Lower leg skin (tissue), 4 donors: Measurements from ENCODE around the gene ZNF557. TPM values are rescaled to one million over a fixed set of nuclear protein-coding genes. Genes with fewer than 3 reads are reported as not detected.

Source experiments
- DNase-seq, 2 donors: peaks; one replicate each; pipeline ENCODE4 v3.0.0-alpha.2; 2019; ENCODE audit warnings: low spot score in 2 of 2
- H3K4me3 ChIP-seq: fragments of 200-600 bp; sonication (generic); 2 replicates; pipeline ENCODE4 v1.5.1; 2017; ENCODE audit warnings: mild to moderate bottlenecking, low read depth; ENCODE audit not compliant: poor library complexity, severe bottlenecking
- POLR2A ChIP-seq, 2 donors: fragments of 450-650 bp; IDR thresholded peaks; one replicate each; pipeline ENCODE4 v1.6.1; 2016 to 2017; ENCODE audit warnings: antibody characterized with exemption in 2 of 2, mild to moderate bottlenecking in 1 of 2, moderate library complexity in 1 of 2
- whole genome bisulfite sequencing, 2 donors: methylation state at CpG; one replicate each; pipeline ENCODE4 v1.1.5; 2018; 5-methylcytosine and 5-hydroxymethylcytosine counted together
- intact Hi-C: fragments of 100-400 bp; cut with DNase I; formaldehyde crosslinking; loops from one replicate; pipeline ENCODE4 v1.15.0; 2023; ENCODE audit warnings: low total_unique reads
- total RNA-seq, 4 donors: library from RNA; depleted of rRNA; stranded (reverse); fragments of >200 nt; gene quantifications; one replicate each; pipeline ENCODE4 v1.1.0, GENCODE V29; 2016
- TF ChIP-seq, protein P1 (sequence below), 3 donors: fragments of 450-650 bp; IDR thresholded peaks; one replicate each; pipeline ENCODE4 v1.5.1; 2016; ENCODE audit warnings: antibody characterized with exemption in 3 of 3, mild to moderate bottlenecking in 3 of 3, moderate library complexity in 2 of 3

ZNF557 gene
- total RNA-seq, 4 donors from 2014 or later: 7.0 to 11.3 (median 9.4) TPM

DNA sequence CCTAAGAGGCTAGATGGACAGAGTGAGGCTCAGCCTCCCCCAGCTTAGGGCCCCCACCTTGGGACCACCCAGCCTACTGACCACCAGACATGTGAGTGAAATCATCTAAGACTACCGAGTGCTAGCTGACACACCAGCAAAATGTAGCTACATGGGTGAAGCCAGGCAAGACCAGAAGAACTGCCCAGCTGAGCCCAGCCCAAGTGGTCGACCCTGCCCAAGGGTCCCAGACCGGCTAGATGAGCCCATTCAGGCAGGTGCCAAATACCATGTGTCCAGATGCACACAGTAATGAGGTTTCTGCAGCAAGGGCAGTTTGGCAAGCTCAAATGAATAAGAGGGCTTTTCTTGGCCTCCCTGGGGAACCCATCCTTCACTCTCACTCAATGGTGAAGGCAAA, 56.6 kb downstream of the ZNF557 start:
- no peak overlapping the region for H3K4me3 ChIP-seq
- TF ChIP-seq, protein P1, sequence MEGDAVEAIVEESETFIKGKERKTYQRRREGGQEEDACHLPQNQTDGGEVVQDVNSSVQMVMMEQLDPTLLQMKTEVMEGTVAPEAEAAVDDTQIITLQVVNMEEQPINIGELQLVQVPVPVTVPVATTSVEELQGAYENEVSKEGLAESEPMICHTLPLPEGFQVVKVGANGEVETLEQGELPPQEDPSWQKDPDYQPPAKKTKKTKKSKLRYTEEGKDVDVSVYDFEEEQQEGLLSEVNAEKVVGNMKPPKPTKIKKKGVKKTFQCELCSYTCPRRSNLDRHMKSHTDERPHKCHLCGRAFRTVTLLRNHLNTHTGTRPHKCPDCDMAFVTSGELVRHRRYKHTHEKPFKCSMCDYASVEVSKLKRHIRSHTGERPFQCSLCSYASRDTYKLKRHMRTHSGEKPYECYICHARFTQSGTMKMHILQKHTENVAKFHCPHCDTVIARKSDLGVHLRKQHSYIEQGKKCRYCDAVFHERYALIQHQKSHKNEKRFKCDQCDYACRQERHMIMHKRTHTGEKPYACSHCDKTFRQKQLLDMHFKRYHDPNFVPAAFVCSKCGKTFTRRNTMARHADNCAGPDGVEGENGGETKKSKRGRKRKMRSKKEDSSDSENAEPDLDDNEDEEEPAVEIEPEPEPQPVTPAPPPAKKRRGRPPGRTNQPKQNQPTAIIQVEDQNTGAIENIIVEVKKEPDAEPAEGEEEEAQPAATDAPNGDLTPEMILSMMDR (IDR thresholded peaks at IDR 0.05): no peak
- no peak for TF ChIP-seq POLR2A (IDR thresholded peaks at IDR 0.05)
- DNase-seq: no peak
- 85 to 95% methylated on average over 1 to 3 of the region's 3 CpGs for WGBS, 2 donors
- intact Hi-C loops: no loop called here

DNA sequence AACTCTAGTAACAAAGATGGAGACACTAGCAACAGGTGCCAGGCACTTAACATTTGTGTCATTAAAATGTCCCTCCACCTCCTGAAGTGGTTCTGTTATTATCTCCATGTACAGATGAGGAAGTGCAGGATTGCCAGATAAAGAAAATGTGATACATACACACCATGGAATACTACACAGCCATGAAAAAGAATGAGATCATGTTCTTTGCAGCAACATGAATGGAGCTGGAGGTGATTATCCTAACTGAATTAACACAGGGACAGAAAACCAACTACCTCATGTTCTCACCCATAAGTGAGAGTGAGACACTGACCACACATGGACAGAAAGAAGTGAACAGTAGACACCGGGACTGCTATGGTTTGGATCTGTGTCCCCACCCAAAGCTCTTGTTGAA, 60.5 kb downstream of the ZNF557 start:
- TF ChIP-seq, protein P1 (IDR thresholded peaks at IDR 0.05): no peak
- no peak for TF ChIP-seq POLR2A (IDR thresholded peaks at IDR 0.05)
- H3K4me3 ChIP-seq: no peak overlapping the region
- WGBS, 2 donors: 89 to 93% methylated on average over 1 of the region's 1 CpG
- no peak for DNase-seq
- intact Hi-C loops: no loop called here

DNA sequence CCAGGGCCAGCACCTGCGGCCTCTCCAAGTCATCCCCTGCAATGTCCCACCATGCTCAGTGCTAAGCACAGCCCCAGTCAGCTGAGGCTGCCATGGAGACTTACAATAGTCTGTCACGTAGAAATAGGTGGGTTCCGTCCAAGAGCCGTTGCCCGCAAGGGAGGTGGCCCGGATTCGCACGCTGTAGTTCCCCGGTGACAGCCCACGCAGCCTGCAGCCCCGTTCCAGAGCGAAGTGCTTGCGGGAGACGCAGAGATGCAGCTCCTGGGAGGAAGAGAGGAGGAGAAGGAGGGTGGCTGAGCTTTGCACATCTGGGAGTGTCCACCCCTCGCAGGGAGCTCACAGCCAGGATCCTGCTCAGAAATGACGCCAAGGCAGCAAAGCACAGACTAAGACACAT, 62.6 kb downstream of the ZNF557 start:
- DNase-seq: no peak
- no peak for TF ChIP-seq POLR2A (IDR thresholded peaks at IDR 0.05)
- TF ChIP-seq, protein P1 (IDR thresholded peaks at IDR 0.05): no peak
- intact Hi-C loops: no loop called here

DNA sequence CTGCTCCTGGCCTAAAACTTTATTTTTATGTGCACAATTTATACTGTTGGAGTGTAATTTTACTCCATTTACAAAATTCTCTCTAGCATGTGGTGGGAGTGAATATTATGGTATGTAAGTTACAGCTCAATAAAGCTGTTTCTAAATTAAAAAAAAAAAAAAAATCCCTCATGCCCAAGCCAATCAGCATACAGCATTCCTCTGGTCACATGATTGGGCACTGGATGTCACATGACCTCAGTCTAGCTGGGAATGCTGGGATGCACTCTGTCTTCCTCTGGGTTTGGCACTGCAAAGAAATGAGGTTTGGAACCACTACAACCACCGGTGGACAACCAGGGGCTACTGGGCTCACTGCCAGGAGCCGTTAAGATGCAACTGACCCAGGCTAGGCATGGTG, 67.6 kb downstream of the ZNF557 start:
- TF ChIP-seq POLR2A (IDR thresholded peaks at IDR 0.05): no peak
- TF ChIP-seq, protein P1 (IDR thresholded peaks at IDR 0.05): no peak
- WGBS, 2 donors: 58 to 72% methylated on average over 2 of the region's 2 CpGs
- DNase-seq: no peak
- intact Hi-C loops: no loop called here
- no peak overlapping the region for H3K4me3 ChIP-seq

More for the DNA sequence above, 62.6 kb downstream of the ZNF557 start:
- no peak overlapping the region for H3K4me3 ChIP-seq
- WGBS, 2 donors: 95 to 96% methylated on average over 16 of the region's 16 CpGs

Other genes with a start within 250 kb of the ZNF557 start
- under 1 TPM in 1 of 4 donors, not detected in 3; 0.25 TPM for gene ADGRE1, start 182.1 kb upstream of the ZNF557 start, total RNA-seq
- gene MBD3L2B, start 48.3 kb upstream of the ZNF557 start, total RNA-seq: not detected
- gene MBD3L5, start 39.1 kb upstream of the ZNF557 start, total RNA-seq: not detected
- gene MBD3L4, start 29.5 kb upstream of the ZNF557 start, total RNA-seq: not detected
- gene MBD3L2, start 20.4 kb upstream of the ZNF557 start, total RNA-seq: not detected
- not detected for gene MBD3L3, start 11.0 kb upstream of the ZNF557 start, total RNA-seq
- 100 to 1,000 TPM in 1 of 4 donors, 10 to 100 TPM in 3; 70.7 to 165 (median 89.2) TPM for gene INSR, start 224.7 kb downstream of the ZNF557 start, total RNA-seq